Prostate gland (tissue), 2 donors: ENCODE data around the gene TDRD3.

Source experiments
- CTCF ChIP-seq, 4 experiments: fragments of 200-600 bp in 2 of 4; fragments of 450-650 bp in 2 of 4; sonication (generic) in 2 of 4; IDR thresholded peaks; 1 replicate in 3 of 4; 2 replicates in 1 of 4; pipeline ENCODE4 v1.5.1; 2016 to 2019; ENCODE audit warnings: antibody characterized with exemption in 4 of 4, mild to moderate bottlenecking in 2 of 4, moderate library complexity in 2 of 4
- POLR2A ChIP-seq: fragments of 450-650 bp; IDR thresholded peaks from one replicate; pipeline ENCODE4 v1.6.1; 2016; ENCODE audit warnings: antibody characterized with exemption, mild to moderate bottlenecking
- POLR2AphosphoS5 ChIP-seq: sonication (generic); formaldehyde crosslinking; IDR thresholded peaks from one replicate; pipeline ENCODE4 v1.6.1; 2017; ENCODE audit warnings: antibody characterized with exemption

GRCh38 chr13:60363288-60363687 is 33.7 kb upstream of the TDRD3 start:
- no peak for TF ChIP-seq CTCF (IDR thresholded peaks at IDR 0.05)
- no peak for TF ChIP-seq POLR2A
- TF ChIP-seq POLR2AphosphoS5 = no peak
